Activated T-cell treated with anti-CD3 and anti-CD28 coated beads for 24 hours (primary cell): Measurements from ENCODE around the gene ARHGEF12.

Experiments
- DNase-seq: peaks from one replicate; pipeline ENCODE4 v3.0.0-alpha.2; 2020; ENCODE audit warnings: low read depth

ARHGEF12 gene

GRCh38 chr11:120335908-120336640, at the start of gene ARHGEF12:
Gene ARHGEF12 (plus strand): TSS chr11:120336413. CDS start chr11:120337244, 831 bp downstream.
- DNase-seq, result peak; percentile 76

GRCh38 chr11:120288021-120288420, 48.2 kb upstream of the ARHGEF12 start:
- no peak for DNase-seq

- DNase-seq, result no peak
Measured at GRCh38 chr11:120289426-120289825, 46.8 kb upstream of the ARHGEF12 start.

- no peak for DNase-seq
Measured at GRCh38 chr11:120290956-120291355, 45.3 kb upstream of the ARHGEF12 start.

- no peak for DNase-seq
Measured at GRCh38 chr11:120293038-120293800, 43.0 kb upstream of the ARHGEF12 start.

- no peak for DNase-seq
Measured at GRCh38 chr11:120294096-120294495, 42.1 kb upstream of the ARHGEF12 start.

GRCh38 chr11:120295099-120295498, 41.1 kb upstream of the ARHGEF12 start:
- DNase-seq, result no peak

GRCh38 chr11:120296554-120296953, 39.7 kb upstream of the ARHGEF12 start:
- no peak for DNase-seq

- no peak for DNase-seq
Measured at GRCh38 chr11:120298461-120298860, 37.8 kb upstream of the ARHGEF12 start.

- DNase-seq, result no peak
Measured at GRCh38 chr11:120302001-120302805, 34.0 kb upstream of the ARHGEF12 start.

GRCh38 chr11:120303004-120303637, 33.1 kb upstream of the ARHGEF12 start:
- DNase-seq, result peak; percentile 30

- DNase-seq, result no peak
Measured at GRCh38 chr11:120304526-120304925, 31.7 kb upstream of the ARHGEF12 start.

- DNase-seq, result no peak
Measured at GRCh38 chr11:120305286-120305685, 30.9 kb upstream of the ARHGEF12 start.

GRCh38 chr11:120306519-120307242, 29.5 kb upstream of the ARHGEF12 start:
- DNase-seq, result no peak

GRCh38 chr11:120307476-120307875, 28.7 kb upstream of the ARHGEF12 start:
- no peak for DNase-seq

GRCh38 chr11:120308081-120308480, 28.1 kb upstream of the ARHGEF12 start:
- no peak for DNase-seq

- DNase-seq, result no peak
Measured at GRCh38 chr11:120310870-120311269, 25.3 kb upstream of the ARHGEF12 start.

GRCh38 chr11:120314861-120315260, 21.4 kb upstream of the ARHGEF12 start:
- DNase-seq, result no peak

- DNase-seq, result no peak
Measured at GRCh38 chr11:120316880-120317688, 19.1 kb upstream of the ARHGEF12 start.

GRCh38 chr11:120317689-120318480, 18.3 kb upstream of the ARHGEF12 start:
- no peak for DNase-seq
